ENCODE measurements around the gene PRPF38B. TPM values are rescaled to one million over a fixed set of nuclear protein-coding genes. Genes with fewer than 3 reads are reported as not detected.
A peak's percentile ranks its signal among the peaks of the same experiment; 100 is the strongest.

The PRPF38B gene
- total and polyA plus RNA-seq, 2 of the 8 experiments (the other 6 are each of a cell fraction or from before 2014, with no cell fraction given), result 16.6 to 50.6 TPM

DNA sequence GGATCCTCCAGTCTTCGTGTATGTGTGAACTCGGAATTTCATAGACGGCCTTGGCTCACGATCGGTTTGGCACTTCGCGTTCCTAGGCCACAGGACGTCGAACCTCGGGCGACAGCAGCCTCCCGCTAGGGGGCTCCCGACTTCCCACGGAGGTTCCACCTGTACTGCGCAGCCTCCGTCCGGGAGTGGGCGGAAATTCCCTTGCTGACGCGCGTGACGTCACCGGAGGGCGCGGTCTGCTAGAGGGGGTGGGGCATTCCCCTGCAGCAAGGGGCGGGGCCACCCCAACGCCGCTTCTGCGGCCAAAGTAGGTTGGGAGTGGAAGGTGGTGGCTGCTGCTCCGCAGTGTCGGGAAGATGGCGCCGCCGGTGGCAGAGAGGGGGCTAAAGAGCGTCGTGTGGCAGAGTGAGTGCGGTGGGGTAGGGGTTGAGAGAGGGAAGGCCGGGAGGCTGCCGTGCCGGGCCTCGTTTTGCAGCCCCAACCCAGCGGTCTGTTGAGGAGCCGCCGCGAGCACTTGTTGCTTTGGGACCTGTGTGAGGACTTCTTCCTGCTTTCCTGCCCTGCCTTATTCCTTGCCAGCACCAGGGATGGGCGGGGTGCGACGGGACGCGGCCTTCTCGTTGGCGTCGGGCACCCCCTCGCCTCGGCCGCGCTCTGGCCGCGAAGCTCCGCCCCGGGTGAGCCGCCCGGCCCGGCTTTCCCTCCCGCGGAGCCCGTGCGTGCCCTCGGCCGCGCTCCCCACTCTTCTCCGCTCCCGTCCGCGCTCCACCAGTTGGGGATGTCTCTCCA is 54.5 kb downstream of the PRPF38B start, which contains the start of gene STXBP3 (continued):
- TF ChIP-seq, protein P1, sequence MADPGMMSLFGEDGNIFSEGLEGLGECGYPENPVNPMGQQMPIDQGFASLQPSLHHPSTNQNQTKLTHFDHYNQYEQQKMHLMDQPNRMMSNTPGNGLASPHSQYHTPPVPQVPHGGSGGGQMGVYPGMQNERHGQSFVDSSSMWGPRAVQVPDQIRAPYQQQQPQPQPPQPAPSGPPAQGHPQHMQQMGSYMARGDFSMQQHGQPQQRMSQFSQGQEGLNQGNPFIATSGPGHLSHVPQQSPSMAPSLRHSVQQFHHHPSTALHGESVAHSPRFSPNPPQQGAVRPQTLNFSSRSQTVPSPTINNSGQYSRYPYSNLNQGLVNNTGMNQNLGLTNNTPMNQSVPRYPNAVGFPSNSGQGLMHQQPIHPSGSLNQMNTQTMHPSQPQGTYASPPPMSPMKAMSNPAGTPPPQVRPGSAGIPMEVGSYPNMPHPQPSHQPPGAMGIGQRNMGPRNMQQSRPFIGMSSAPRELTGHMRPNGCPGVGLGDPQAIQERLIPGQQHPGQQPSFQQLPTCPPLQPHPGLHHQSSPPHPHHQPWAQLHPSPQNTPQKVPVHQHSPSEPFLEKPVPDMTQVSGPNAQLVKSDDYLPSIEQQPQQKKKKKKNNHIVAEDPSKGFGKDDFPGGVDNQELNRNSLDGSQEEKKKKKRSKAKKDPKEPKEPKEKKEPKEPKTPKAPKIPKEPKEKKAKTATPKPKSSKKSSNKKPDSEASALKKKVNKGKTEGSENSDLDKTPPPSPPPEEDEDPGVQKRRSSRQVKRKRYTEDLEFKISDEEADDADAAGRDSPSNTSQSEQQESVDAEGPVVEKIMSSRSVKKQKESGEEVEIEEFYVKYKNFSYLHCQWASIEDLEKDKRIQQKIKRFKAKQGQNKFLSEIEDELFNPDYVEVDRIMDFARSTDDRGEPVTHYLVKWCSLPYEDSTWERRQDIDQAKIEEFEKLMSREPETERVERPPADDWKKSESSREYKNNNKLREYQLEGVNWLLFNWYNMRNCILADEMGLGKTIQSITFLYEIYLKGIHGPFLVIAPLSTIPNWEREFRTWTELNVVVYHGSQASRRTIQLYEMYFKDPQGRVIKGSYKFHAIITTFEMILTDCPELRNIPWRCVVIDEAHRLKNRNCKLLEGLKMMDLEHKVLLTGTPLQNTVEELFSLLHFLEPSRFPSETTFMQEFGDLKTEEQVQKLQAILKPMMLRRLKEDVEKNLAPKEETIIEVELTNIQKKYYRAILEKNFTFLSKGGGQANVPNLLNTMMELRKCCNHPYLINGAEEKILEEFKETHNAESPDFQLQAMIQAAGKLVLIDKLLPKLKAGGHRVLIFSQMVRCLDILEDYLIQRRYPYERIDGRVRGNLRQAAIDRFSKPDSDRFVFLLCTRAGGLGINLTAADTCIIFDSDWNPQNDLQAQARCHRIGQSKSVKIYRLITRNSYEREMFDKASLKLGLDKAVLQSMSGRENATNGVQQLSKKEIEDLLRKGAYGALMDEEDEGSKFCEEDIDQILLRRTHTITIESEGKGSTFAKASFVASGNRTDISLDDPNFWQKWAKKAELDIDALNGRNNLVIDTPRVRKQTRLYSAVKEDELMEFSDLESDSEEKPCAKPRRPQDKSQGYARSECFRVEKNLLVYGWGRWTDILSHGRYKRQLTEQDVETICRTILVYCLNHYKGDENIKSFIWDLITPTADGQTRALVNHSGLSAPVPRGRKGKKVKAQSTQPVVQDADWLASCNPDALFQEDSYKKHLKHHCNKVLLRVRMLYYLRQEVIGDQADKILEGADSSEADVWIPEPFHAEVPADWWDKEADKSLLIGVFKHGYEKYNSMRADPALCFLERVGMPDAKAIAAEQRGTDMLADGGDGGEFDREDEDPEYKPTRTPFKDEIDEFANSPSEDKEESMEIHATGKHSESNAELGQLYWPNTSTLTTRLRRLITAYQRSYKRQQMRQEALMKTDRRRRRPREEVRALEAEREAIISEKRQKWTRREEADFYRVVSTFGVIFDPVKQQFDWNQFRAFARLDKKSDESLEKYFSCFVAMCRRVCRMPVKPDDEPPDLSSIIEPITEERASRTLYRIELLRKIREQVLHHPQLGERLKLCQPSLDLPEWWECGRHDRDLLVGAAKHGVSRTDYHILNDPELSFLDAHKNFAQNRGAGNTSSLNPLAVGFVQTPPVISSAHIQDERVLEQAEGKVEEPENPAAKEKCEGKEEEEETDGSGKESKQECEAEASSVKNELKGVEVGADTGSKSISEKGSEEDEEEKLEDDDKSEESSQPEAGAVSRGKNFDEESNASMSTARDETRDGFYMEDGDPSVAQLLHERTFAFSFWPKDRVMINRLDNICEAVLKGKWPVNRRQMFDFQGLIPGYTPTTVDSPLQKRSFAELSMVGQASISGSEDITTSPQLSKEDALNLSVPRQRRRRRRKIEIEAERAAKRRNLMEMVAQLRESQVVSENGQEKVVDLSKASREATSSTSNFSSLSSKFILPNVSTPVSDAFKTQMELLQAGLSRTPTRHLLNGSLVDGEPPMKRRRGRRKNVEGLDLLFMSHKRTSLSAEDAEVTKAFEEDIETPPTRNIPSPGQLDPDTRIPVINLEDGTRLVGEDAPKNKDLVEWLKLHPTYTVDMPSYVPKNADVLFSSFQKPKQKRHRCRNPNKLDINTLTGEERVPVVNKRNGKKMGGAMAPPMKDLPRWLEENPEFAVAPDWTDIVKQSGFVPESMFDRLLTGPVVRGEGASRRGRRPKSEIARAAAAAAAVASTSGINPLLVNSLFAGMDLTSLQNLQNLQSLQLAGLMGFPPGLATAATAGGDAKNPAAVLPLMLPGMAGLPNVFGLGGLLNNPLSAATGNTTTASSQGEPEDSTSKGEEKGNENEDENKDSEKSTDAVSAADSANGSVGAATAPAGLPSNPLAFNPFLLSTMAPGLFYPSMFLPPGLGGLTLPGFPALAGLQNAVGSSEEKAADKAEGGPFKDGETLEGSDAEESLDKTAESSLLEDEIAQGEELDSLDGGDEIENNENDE (IDR thresholded peaks at IDR 0.05; ENCODE audit: insufficient replicate concordance, low read length), result no peak
- peak; percentile 66 for TF ChIP-seq TEAD4 (IDR thresholded peaks at IDR 0.05; ENCODE audit: low read depth, low read length)
- peak; percentile 98 to 99 for TF ChIP-seq POLR2A (IDR thresholded peaks at IDR 0.05; ENCODE audit: control extremely low read depth in 1 of 2, low read depth in 2 of 2, low read length in 2 of 2)
- peak in 1 of 2 experiments; percentile 83; a peak in 2 of 3 replicates for TF ChIP-seq EP300 (IDR thresholded peaks at IDR 0.05; ENCODE audit: borderline replicate concordance in 1 of 2, low read depth in 2 of 2, low read length in 2 of 2)
- TF ChIP-seq JUN (IDR thresholded peaks at IDR 0.05; ENCODE audit: low read depth, low read length), result no peak
- TF ChIP-seq, protein P2, sequence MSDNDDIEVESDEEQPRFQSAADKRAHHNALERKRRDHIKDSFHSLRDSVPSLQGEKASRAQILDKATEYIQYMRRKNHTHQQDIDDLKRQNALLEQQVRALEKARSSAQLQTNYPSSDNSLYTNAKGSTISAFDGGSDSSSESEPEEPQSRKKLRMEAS (IDR thresholded peaks at IDR 0.05), result peak; percentile 18; the same call in 1 of the 2 replicates
- TF ChIP-seq SUZ12 (IDR thresholded peaks at IDR 0.05; ENCODE audit: low read length), result no peak
- peak; percentile 80 for TF ChIP-seq ASH2L (IDR thresholded peaks at IDR 0.05; ENCODE audit: low read length)
- no peak for TF ChIP-seq CBX8 (IDR thresholded peaks at IDR 0.05; ENCODE audit: borderline replicate concordance, low read depth, low read length)

Data from H1 (cell line).